ENCODE measurements around the gene SLC2A10.
"Not testable (repeated sequence)": the region's sequence is repeated elsewhere in the genome, so short reads cannot be mapped to it uniquely, and the experiment has no call there.

Gene SLC2A10

GRCh38 chr20:46709459-46710152 is at the start of gene SLC2A10:
TSS of gene SLC2A10 (plus strand) at chr20:46709649. CDS start at chr20:46709737, 88 bp downstream.
- DNase-seq (ENCODE audit: low read depth), result peak; percentile 80

GRCh38 chr20:46660487-46660886 is 49.0 kb upstream of the SLC2A10 start:
- DNase-seq (ENCODE audit: low read depth), result no peak

- DNase-seq (ENCODE audit: low read depth), result no peak
Measured at GRCh38 chr20:46661659-46662058, 47.8 kb upstream of the SLC2A10 start.

GRCh38 chr20:46663531-46663930 is 45.9 kb upstream of the SLC2A10 start:
- DNase-seq (ENCODE audit: low read depth), result no peak

- DNase-seq (ENCODE audit: low read depth), result no peak
Measured at GRCh38 chr20:46665602-46666001, 43.8 kb upstream of the SLC2A10 start.

- DNase-seq (ENCODE audit: low read depth), result no peak
Measured at GRCh38 chr20:46666306-46666705, 43.1 kb upstream of the SLC2A10 start.

- no peak for DNase-seq (ENCODE audit: low read depth)
Measured at GRCh38 chr20:46666818-46667515, 42.5 kb upstream of the SLC2A10 start.

- no peak for DNase-seq (ENCODE audit: low read depth)
Measured at GRCh38 chr20:46670228-46670584, 39.2 kb upstream of the SLC2A10 start.

GRCh38 chr20:46670585-46671584 is 38.6 kb upstream of the SLC2A10 start:
- no peak for DNase-seq (ENCODE audit: low read depth)

GRCh38 chr20:46671866-46672542 is 37.4 kb upstream of the SLC2A10 start:
- DNase-seq (ENCODE audit: low read depth), result no peak

GRCh38 chr20:46672543-46673148 is 36.8 kb upstream of the SLC2A10 start:
- DNase-seq (ENCODE audit: low read depth), result no peak

GRCh38 chr20:46673394-46674252 is 35.8 kb upstream of the SLC2A10 start:
- no peak for DNase-seq (ENCODE audit: low read depth)

GRCh38 chr20:46674253-46675083 is 35.0 kb upstream of the SLC2A10 start:
- no peak for DNase-seq (ENCODE audit: low read depth)

- not testable (repeated sequence) for DNase-seq (ENCODE audit: low read depth)
Measured at GRCh38 chr20:46676649-46677316, 32.7 kb upstream of the SLC2A10 start.

- DNase-seq (ENCODE audit: low read depth), result no peak
Measured at GRCh38 chr20:46677608-46678007, 31.8 kb upstream of the SLC2A10 start.

- no peak for DNase-seq (ENCODE audit: low read depth)
Measured at GRCh38 chr20:46678516-46678915, 30.9 kb upstream of the SLC2A10 start.

GRCh38 chr20:46680684-46681031 is 28.8 kb upstream of the SLC2A10 start:
- no peak for DNase-seq (ENCODE audit: low read depth)

- no peak for DNase-seq (ENCODE audit: low read depth)
Measured at GRCh38 chr20:46681032-46681854, 28.2 kb upstream of the SLC2A10 start.
